BJ (cell line): ENCODE data around the gene KIFAP3. TPM values are rescaled to one million over a fixed set of nuclear protein-coding genes. Genes with fewer than 3 reads are reported as not detected.

Source experiments
- CTCF ChIA-PET: fragments of 350-600 bp; formaldehyde crosslinking; extraction: SDS; loops from one replicate; lab custom pipeline; 2021; ENCODE audit warnings: antibody characterized with exemption, inconsistent platforms; lab: Yijun Ruan, JAX
- POLR2A ChIA-PET: fragments of 300-600 bp; sonication (Branson Sonifier 250); formaldehyde crosslinking; extraction: SDS; loops from one replicate; lab custom pipeline; 2021; ENCODE audit warnings: antibody characterized with exemption; lab: Charles Lee
- DNase-seq: peaks from one replicate; pipeline ENCODE4 v3.0.0-alpha.2; 2011; ENCODE audit warnings: low read depth
- H3K27me3 ChIP-seq: 2 replicates; pipeline ENCODE4 v1.6.0; 2011; ENCODE audit warnings: low read length; ENCODE audit not compliant: control insufficient read depth, insufficient read depth
- H3K36me3 ChIP-seq: 2 replicates; pipeline ENCODE4 v1.5.1; 2011; ENCODE audit warnings: low read length; ENCODE audit not compliant: control insufficient read depth, insufficient read depth
- H3K4me3 ChIP-seq: 2 replicates; pipeline ENCODE4 v1.5.1; 2011; ENCODE audit warnings: low read depth, mild to moderate bottlenecking, control low read depth, low read length
- polyA plus RNA-seq: library from polyadenylated mRNA; depleted of rRNA; stranded (reverse); fragments of >200 nt; gene quantifications from 2 replicates; pipeline ENCODE4 v1.2.3, GENCODE V29; 2011
- TF ChIP-seq, protein P1 (sequence below): IDR thresholded peaks from 2 replicates; pipeline ENCODE4 v1.5.1; 2011; ENCODE audit warnings: low read depth, mild to moderate bottlenecking, control low read depth, inconsistent platforms, low read length, moderate library complexity; ENCODE audit not compliant: insufficient read depth

Gene KIFAP3
- polyA plus RNA-seq, 1 experiment, result 6.1 TPM

DNA sequence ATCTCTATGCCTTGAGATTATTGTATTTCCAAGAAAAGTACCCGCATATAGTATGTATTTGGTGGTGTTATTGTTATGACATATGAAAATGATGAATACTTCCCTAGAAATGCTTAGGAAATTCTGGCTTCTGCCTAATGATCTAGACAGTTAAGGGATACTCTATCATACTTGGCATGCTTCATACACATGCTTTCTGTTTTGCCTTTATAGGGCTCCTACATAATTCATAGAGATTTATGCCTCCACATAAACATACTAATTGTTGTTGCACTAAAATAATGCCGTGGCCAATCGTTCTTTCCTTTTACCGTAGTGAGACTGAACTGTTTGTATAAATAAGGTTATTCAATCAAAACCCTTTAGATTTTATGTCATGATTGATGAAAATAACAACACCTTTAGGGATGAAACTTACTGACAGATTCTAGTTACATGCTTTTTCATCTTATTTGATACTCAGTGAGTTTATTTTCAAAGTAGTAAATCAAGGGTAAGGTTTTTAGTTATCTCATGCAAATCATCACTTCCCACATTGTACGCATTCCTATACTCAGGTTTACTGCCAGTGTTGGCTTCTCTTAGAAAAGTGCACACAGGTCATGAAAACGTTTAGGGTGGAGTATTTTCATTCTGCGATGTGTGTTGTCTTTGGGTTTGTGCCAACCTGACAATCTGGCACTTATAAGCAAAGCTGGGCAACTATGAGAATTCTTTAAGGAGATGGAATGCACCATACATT lies 140.3 kb downstream of the KIFAP3 start:
- no peak overlapping the region for H3K4me3 ChIP-seq
- no peaks in the 10 kb centered on the region for H3K27me3 ChIP-seq
- H3K36me3 ChIP-seq, result no peaks in the 10 kb centered on the region
- TF ChIP-seq, protein P1, sequence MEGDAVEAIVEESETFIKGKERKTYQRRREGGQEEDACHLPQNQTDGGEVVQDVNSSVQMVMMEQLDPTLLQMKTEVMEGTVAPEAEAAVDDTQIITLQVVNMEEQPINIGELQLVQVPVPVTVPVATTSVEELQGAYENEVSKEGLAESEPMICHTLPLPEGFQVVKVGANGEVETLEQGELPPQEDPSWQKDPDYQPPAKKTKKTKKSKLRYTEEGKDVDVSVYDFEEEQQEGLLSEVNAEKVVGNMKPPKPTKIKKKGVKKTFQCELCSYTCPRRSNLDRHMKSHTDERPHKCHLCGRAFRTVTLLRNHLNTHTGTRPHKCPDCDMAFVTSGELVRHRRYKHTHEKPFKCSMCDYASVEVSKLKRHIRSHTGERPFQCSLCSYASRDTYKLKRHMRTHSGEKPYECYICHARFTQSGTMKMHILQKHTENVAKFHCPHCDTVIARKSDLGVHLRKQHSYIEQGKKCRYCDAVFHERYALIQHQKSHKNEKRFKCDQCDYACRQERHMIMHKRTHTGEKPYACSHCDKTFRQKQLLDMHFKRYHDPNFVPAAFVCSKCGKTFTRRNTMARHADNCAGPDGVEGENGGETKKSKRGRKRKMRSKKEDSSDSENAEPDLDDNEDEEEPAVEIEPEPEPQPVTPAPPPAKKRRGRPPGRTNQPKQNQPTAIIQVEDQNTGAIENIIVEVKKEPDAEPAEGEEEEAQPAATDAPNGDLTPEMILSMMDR, result no peak
- POLR2A ChIA-PET, result no interaction called here
- no peak for DNase-seq
- CTCF ChIA-PET, result interaction anchor here (0.7 kb wide), 1 partner anchor 504 kb away, joined by 3 read pairs; no protein-coding TSS in a partner anchor

DNA sequence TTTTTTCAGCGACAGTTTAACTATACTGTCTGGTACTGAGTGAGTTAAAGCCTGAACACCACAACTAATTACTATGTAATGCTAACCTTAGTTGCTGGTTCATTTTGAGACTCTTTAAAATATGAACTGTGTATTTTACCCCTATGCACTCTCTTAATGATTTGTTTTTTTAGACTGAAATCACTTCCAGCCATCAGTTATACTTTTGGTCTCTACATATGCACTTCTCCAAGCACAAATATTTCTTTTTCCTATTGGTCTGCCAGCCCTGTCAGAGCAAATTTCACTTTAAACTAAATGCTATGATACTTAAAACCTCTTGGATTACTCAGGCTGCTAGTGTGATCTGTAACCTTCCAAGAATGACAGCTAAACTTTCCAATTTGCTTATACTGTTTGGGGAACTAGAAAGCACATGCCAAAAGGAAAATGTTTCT lies 142.7 kb downstream of the KIFAP3 start:
- CTCF ChIA-PET, result no interaction called here
- DNase-seq, result no peak
- H3K4me3 ChIP-seq, result no peak overlapping the region
- H3K27me3 ChIP-seq, result no peaks in the 10 kb centered on the region
- POLR2A ChIA-PET, result no interaction called here
- no peaks in the 10 kb centered on the region for H3K36me3 ChIP-seq
- TF ChIP-seq, protein P1, result no peak

GRCh38 chr1:169929210-169929526 lies 145.3 kb downstream of the KIFAP3 start:
- ChIA-PET CTCF (interaction anchor here (0.6 to 1.8 kb wide), 10 partner anchors 10 to 1001 kb away, joined by 3 to 10 read pairs (median 4); no protein-coding TSS in a partner anchor), POLR2A (no interaction called here)
- no peaks in the 10 kb centered on the region for H3K36me3 ChIP-seq
- no peaks in the 10 kb centered on the region for H3K27me3 ChIP-seq
- no peak for DNase-seq
- no peak overlapping the region for H3K4me3 ChIP-seq
- TF ChIP-seq, protein P1, result no peak

- TF ChIP-seq, protein P1, result peak; percentile 63
- ChIA-PET CTCF (interaction anchor here (0.6 to 1.8 kb wide), 11 partner anchors 9 to 1078 kb away, joined by 3 to 10 read pairs (median 4); no protein-coding TSS in a partner anchor), POLR2A (no interaction called here)
- Histone ChIP-seq H3K27me3 (no peaks in the 10 kb centered on the region), H3K4me3 (no peak overlapping the region), H3K36me3 (no peaks in the 10 kb centered on the region)
- DNase-seq, result no peak
These were observed 145.9 kb downstream of the KIFAP3 start for GRCh38 chr1:169928438-169929209.
